HG02938 (cell line): ENCODE measurements around the gene ADARB1.

ENCODE experiments used
- ATAC-seq: cut with Tn5 transposase; IDR thresholded peaks from one replicate; pipeline ENCODE4 v1.9.1; 2021; ENCODE audit warnings: mild to moderate bottlenecking, moderate library complexity; ENCODE audit not compliant: unreplicated experiment

ADARB1 gene

GRCh38 chr21:45220714-45221490 is 146.5 kb downstream of the ADARB1 start:
- no peak for ATAC-seq

GRCh38 chr21:45222001-45222400 is 147.6 kb downstream of the ADARB1 start:
- no peak for ATAC-seq

DNA sequence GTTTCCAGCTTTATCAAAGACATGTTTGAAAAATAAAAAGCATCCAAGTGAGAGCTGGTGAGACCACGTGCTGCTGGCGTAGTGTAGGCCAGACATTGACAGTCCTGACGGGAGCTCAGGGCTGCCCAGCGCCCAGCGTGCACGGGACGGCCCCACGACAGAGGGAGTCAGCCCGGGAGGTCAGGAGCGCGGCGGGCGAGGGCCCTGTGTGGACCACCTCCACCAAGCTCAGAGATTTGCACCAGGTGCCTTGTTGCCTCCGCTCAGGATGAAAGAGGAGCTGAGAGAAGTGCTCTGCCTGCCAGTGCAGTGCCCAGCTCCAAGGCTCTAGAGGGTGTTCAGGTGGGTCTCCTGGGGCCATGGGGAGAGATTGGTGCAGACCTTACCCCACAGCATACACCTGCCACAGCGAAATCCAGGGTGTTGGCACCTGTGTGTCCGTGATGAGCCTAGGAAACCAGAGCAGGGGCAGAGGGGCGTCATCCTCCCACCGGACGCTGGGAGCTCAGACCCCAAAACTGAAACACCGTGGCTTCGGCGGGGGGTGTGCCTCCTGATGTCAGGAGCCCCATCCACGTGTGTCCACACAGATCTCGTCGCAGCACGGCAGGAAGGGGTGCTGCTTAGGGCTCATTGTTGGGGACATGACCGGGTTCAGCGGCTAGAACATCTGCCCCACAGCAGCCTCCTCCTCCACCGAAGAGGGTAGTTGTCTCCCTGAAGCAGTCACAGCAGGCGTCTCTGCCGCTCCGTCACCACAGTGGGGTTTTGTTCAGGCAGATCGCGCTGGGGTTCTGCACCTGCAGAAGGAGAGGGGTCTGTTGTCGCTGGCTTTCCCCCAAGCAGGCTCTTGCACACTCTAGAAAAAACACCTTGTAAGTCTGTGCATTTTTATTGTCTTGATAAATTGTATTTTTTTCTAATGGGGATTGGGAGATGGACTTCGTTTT is 149.1 kb downstream of the ADARB1 start:
- ATAC-seq = no peak

DNA sequence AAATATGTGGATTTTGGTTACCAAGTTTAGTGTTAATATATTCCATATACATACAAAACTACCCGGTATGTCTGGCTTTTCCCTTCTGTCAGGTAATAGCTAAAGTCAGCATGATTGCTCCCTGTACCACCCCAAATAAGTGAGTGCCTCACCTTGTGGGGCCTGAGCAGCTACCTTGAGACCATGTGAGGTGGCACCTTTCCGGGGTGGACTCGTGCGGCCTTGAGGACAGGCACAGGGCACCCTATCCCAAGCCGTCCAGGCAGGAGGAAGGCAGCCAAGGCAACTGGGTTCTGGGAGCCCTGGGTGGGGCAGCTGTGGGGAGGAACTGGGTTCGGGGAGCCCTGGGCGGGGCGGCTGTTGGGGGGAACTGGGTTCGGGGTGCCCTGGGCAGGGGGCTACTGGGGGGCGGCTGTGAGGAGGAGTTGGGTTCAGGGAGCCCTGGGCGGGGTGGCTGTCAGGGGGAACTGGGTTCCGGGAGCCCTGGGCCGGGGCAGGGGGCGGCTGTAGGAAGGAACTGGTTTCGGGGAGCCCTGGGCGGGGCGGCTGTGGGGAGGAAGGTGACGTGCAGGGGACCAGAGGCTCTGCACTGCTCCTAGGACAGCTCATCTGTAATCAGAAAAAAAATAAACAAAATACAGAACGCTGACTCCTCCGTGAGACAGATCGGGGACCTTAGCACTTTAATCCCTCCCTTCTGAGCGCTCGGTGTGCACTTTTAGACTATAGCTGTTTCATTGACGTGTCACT is 150.0 kb downstream of the ADARB1 start:
- ATAC-seq = no peak

GRCh38 chr21:45225041-45225740 is 150.8 kb downstream of the ADARB1 start:
- ATAC-seq = no peak

DNA sequence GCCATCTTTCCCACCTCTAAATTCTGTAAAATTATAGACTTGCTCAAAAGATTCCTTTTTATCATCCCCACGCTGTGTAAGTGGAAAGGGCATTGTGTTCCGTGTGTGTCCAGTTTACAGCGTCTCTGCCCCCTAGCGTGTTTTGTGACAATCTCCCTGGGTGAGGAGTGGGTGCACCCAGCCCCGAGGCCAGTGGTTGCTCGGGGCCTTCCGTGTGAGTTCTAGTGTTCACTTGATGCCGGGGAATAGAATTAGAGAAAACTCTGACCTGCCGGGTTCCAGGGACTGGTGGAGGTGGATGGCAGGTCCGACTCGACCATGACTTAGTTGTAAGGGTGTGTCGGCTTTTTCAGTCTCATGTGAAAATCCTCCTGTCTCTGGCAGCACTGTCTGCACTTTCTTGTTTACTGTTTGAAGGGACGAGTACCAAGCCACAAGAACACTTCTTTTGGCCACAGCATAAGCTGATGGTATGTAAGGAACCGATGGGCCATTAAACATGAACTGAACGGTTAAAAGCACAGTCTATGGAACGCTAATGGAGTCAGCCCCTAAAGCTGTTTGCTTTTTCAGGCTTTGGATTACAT is 151.5 kb downstream of the ADARB1 start:
- ATAC-seq = no peak

- ATAC-seq = no peak
Observed at GRCh38 chr21:45226540-45227326, 152.4 kb downstream of the ADARB1 start.

DNA sequence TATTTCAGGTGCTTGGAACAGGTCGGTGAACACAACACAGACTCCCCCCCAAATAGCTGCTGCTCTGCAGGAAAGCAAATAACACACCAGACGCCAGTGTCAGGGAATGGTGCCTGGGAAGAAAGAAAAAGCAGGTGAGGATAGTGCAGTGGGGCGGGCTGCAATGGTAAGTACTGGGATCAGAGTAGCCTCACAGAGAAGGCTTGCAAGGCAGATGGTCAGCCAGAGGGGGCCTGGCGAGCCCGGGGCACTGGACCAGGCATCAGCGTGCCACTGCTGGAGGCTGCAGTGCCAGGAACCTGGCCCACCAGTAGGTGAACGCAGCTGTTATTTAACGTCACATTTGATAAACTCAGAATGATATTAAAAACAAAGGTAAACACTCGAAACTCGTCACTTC is 153.4 kb downstream of the ADARB1 start:
- ATAC-seq = no peak

GRCh38 chr21:45228171-45228641 is 153.8 kb downstream of the ADARB1 start:
- no peak for ATAC-seq

- no peak for ATAC-seq
Observed at GRCh38 chr21:45228656-45229240, 154.4 kb downstream of the ADARB1 start.

DNA sequence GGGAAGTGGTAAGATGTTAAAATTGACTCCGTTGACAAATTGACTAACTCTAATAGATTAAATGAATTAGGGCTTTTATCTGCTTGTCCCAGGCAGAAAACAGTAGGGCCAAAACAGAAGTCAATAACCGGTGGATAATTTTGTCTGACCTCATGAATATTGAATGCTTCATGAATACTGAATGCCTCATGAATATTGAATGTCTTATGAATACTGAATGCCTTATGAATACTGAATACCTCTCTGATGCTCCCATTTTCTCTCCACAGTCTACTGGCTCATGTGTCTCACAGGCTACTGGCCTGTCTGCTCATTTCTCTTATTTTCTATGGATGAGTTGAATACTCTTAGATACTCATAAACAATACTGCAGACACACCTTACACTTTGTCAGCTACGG is 157.3 kb downstream of the ADARB1 start:
- no peak for ATAC-seq

DNA sequence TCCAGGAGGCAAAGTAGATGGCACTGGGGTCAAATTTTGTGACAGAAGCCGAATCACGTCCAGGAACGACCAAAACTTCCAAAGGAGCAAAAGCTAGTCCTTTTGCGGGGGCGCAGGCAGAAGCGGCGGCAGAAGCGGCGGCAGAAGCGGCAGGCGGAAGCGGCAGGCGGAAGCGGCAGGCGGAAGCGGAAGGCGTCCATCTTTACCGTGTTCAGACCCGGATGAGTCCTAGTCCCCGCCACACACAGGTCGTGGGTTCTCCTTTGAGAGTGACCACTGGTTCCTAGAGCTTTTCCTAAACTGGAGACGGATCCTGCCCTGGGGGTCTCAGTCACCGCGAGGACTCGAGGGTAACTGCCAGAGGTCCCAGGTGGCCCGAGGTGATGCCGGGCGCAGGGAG is 159.7 kb downstream of the ADARB1 start:
- no peak for ATAC-seq

GRCh38 chr21:45234965-45235364 is 160.6 kb downstream of the ADARB1 start:
- no peak for ATAC-seq

DNA sequence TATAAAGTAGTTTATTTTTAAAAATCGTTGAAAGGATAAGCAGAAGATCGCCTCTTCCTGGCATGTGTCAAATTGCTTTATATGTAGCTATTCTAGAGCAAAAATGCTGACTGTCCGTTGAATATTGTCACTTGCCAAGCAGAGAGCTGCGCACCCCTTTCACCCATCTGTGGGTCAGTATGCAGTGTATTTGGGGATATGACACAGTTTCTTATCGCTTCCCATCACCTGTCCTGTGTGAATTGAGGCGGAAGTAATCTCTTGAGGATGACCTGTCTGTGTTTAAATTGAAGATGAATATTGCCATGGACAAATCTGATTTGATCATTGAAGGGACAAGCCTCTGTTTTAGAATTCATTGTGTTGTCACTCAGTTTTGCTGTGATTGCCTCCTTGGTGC is 161.1 kb downstream of the ADARB1 start:
- no peak for ATAC-seq

DNA sequence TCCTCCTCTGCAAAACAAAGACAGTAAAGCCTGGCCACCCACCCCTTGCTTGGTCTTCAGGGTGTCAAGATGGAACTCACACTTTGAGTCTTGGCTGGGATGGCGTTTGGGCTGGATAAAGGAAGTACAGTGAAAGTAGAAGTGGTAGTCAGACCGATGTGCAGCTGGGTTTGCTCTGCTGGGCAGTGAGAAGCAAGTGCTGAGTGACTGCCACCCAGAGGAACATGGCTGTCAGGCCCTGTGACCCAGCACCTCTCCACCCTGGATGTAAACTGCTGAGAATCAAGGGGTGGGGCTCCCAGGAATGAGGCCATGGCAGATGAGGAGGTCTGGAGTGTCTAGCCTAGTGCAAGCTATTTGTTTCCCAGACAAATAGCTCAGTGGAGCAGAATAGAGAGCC is 162.1 kb downstream of the ADARB1 start:
- ATAC-seq = no peak

DNA sequence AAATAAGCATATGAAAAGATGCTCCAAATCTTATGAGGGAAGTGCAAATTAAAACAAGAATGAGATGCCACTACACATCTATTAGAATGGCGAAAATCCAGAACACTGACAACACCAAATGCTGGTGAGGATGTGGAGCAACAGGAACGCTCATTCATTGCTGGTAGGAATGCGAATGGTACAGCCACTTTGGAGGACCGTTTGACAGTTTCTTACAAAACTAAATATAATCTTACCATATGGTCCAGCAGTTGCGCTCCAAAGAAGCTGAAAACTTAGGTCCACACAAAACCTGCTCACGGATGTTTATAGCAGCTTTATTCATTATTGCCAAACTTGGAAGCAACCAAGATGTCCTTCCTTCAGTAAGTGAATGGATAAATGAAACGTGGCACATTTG is 163.0 kb downstream of the ADARB1 start:
- no peak for ATAC-seq

GRCh38 chr21:45241357-45241756 is 167.0 kb downstream of the ADARB1 start:
- no peak for ATAC-seq

DNA sequence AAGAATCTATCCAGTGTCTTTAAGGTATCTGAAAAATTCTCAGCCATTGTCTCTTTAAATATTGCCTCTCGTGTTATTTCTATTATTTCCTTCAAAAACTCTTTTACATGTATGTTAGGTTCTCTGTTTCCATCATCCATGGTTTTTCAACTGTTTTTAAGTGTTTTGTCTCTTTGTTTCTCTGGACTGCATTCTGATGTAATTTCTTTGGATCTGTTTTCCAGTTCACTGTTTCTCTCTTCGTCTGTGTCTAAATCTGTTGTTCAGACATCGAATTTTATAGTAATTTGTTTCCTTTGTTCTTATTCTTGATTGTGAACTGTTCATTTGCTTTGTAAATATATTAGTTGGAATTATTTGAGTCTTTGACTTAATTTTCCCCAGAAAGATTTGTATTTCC is 169.2 kb downstream of the ADARB1 start:
- ATAC-seq = no peak

- no peak for ATAC-seq
Observed at GRCh38 chr21:45244799-45245340, 170.5 kb downstream of the ADARB1 start.
